Neutrophil (primary cell): ENCODE measurements around the gene TF.

Experiments
- H3K27ac ChIP-seq: fragments of 200-600 bp; sonication (generic); 2 replicates; pipeline ENCODE4 v1.5.1; 2016; ENCODE audit warnings: mild to moderate bottlenecking, moderate library complexity
- H3K27me3 ChIP-seq: fragments of 200-600 bp; sonication (generic); 2 replicates; pipeline ENCODE4 v1.6.0; 2016; ENCODE audit warnings: mild to moderate bottlenecking
- H3K36me3 ChIP-seq: fragments of 200-600 bp; sonication (generic); 2 replicates; pipeline ENCODE4 v1.5.1; 2017
- H3K4me1 ChIP-seq, 2 experiments: fragments of 200-600 bp in 1 of 2; sonication (generic) in 1 of 2; 1 replicate in 1 of 2; 2 replicates in 1 of 2; pipeline versions ENCODE4 v1.5.1 to v1.6.1; 2013 to 2016; ENCODE audit warnings: low read depth in 1 of 2, low read length in 1 of 2, mild to moderate bottlenecking in 1 of 2, moderate library complexity in 1 of 2; ENCODE audit not compliant: control insufficient read depth in 1 of 2, insufficient read depth in 1 of 2
- H3K4me3 ChIP-seq, 2 experiments: fragments of 200-600 bp in 1 of 2; sonication (generic) in 1 of 2; 1 replicate in 1 of 2; 2 replicates in 1 of 2; pipeline ENCODE4 v1.5.1; 2013 to 2016; ENCODE audit warnings: low read depth in 1 of 2, low read length in 1 of 2, mild to moderate bottlenecking in 1 of 2, moderate library complexity in 1 of 2
- H3K9me3 ChIP-seq: fragments of 200-600 bp; sonication (generic); 2 replicates; pipeline ENCODE4 v1.5.1; 2016
- TF ChIP-seq, protein P1 (sequence below): fragments of 200-600 bp; sonication (generic); IDR thresholded peaks from 2 replicates; pipeline ENCODE4 v1.5.1; 2016; ENCODE audit warnings: antibody characterized with exemption

TF gene

DNA sequence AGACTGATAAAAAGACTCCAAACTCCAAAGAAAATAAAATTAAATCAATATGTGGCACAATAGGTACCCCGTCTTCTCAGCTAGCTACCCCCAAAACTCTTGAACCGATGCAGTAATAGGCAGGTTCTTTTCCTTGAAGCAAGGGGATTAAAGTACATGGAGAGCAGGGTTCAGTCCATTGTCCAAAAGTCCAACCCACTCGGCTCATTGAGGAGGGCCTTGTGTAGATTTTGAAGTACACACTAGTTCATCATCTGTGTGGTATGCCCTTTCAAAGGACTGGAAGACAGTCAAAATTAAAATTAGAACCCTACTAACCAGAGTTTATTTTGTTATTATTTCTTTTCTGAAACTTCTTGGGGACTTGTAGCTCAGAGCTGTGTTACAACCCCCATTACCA is 23.3 kb downstream of the TF start:
- Histone ChIP-seq H3K27ac (no peak overlapping the region), H3K36me3 (no peaks in the 10 kb centered on the region), H3K27me3 (no peaks in the 10 kb centered on the region), H3K4me1 (no peaks in the 10 kb centered on the region), H3K9me3 (no peaks in the 10 kb centered on the region), H3K4me3 (no peak overlapping the region)
- TF ChIP-seq, protein P1, sequence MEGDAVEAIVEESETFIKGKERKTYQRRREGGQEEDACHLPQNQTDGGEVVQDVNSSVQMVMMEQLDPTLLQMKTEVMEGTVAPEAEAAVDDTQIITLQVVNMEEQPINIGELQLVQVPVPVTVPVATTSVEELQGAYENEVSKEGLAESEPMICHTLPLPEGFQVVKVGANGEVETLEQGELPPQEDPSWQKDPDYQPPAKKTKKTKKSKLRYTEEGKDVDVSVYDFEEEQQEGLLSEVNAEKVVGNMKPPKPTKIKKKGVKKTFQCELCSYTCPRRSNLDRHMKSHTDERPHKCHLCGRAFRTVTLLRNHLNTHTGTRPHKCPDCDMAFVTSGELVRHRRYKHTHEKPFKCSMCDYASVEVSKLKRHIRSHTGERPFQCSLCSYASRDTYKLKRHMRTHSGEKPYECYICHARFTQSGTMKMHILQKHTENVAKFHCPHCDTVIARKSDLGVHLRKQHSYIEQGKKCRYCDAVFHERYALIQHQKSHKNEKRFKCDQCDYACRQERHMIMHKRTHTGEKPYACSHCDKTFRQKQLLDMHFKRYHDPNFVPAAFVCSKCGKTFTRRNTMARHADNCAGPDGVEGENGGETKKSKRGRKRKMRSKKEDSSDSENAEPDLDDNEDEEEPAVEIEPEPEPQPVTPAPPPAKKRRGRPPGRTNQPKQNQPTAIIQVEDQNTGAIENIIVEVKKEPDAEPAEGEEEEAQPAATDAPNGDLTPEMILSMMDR = no peak

DNA sequence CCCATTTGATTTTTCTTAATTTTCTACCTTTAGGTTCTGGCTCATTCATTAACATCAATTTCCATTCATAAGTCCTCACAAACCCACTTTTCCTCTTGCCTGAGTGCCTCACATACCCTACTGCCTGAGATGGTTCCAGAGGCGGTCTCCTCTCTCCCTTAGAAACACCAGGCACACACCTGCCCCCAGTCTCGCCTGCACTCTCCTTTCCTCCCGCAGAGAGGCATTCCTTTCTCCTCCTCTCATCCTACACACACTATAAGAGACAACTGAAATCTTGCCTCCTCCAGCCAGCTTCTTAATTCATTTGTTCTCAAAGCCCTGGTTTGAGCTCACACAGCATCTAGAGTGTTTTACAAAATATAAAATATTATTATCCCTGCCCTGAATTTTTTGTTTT is 27.5 kb downstream of the TF start:
- Histone ChIP-seq H3K4me1 (no peaks in the 10 kb centered on the region), H3K4me3 (no peak overlapping the region), H3K9me3 (no peaks in the 10 kb centered on the region), H3K36me3 (no peaks in the 10 kb centered on the region), H3K27me3 (peaks cover 12% of the 10 kb centered on the region), H3K27ac (no peak overlapping the region)
- TF ChIP-seq, protein P1 = no peak

DNA sequence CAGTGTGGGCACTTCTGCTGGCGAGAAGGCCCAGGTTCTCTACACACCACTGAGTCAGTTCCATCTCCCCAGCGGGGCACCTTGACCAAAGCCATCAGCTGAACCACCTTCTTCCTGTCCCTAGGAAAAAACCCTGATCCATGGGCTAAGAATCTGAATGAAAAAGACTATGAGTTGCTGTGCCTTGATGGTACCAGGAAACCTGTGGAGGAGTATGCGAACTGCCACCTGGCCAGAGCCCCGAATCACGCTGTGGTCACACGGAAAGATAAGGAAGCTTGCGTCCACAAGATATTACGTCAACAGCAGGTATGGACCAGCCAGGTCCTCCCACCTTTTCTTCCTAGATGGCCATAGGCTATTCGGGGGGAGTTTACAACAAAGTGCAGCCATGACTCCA is 29.1 kb downstream of the TF start:
- Histone ChIP-seq H3K27me3 (peaks cover 22% of the 10 kb centered on the region), H3K36me3 (no peaks in the 10 kb centered on the region), H3K9me3 (no peaks in the 10 kb centered on the region), H3K4me1 (no peaks in the 10 kb centered on the region), H3K4me3 (no peak overlapping the region), H3K27ac (no peak overlapping the region)
- TF ChIP-seq, protein P1 = no peak

DNA sequence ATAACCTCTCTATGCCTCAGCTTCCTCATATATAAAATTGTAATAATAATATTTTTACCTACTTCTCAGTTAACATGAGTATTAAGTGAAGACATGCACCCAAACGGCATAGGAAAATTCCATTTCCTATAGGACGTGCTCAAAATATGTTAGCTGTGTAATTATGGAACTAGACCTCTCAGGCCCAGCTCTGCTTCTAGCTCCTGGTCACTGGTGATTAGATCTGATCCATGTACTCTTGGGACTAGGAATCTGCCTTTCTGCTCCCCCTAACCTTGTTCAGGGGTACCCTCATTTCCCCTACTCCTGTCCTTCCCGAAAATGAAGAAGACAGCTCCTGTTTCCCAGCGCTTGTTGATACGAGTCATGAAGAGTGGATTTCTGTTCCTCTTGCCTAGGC is 29.6 kb downstream of the TF start:
- Histone ChIP-seq H3K4me3 (no peak overlapping the region), H3K4me1 (no peaks in the 10 kb centered on the region), H3K9me3 (no peaks in the 10 kb centered on the region), H3K36me3 (no peaks in the 10 kb centered on the region), H3K27ac (no peak overlapping the region), H3K27me3 (peaks cover 26% of the 10 kb centered on the region)
- TF ChIP-seq, protein P1 = no peak

DNA sequence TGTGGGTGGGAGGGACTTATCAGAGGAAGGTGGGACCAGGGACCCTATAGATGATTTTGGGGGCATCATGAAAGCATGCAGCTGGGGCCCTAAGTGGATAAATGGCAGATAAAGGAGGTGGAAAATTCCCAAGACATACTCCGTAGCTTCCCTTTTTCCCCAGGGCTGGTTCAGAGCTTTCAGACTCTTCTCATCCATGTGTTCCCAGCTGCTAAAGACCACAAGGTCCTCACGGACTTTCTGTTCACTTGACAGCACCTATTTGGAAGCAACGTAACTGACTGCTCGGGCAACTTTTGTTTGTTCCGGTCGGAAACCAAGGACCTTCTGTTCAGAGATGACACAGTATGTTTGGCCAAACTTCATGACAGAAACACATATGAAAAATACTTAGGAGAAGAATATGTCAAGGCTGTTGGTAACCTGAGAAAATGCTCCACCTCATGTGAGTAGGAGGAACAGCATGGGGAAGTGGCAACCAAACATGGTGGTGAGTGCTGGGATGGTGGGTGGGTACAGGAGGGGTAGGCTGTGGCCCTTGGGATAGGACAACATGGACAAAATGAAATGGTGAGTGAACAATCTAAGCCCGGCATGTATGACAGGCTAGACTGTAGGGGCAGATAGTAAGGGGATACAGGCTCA is 30.7 kb downstream of the TF start:
- TF ChIP-seq, protein P1 = no peak
- Histone ChIP-seq H3K27me3 (peaks cover 31% of the 10 kb centered on the region), H3K9me3 (no peaks in the 10 kb centered on the region), H3K36me3 (no peaks in the 10 kb centered on the region), H3K4me3 (no peak overlapping the region), H3K4me1 (no peaks in the 10 kb centered on the region), H3K27ac (no peak overlapping the region)
